B cell (primary cell): Measurements from ENCODE around the gene ADGRD2.
"Not testable (repeated sequence)": the region's sequence is repeated elsewhere in the genome, so short reads cannot be mapped to it uniquely, and the experiment has no call there.

Experiments used
- EZH2 ChIP-seq: IDR thresholded peaks from 2 replicates; pipeline ENCODE4 v1.6.1; 2012; ENCODE audit warnings: borderline replicate concordance, low read depth, mild to moderate bottlenecking, moderate library complexity, low read length; ENCODE audit not compliant: insufficient read depth, poor library complexity, severe bottlenecking
- TF ChIP-seq, protein P1 (sequence below): fragments of 200-600 bp; IDR thresholded peaks from one replicate; pipeline ENCODE4 v1.8.0; 2022; ENCODE audit warnings: antibody characterized with exemption, mild to moderate bottlenecking

DNA sequence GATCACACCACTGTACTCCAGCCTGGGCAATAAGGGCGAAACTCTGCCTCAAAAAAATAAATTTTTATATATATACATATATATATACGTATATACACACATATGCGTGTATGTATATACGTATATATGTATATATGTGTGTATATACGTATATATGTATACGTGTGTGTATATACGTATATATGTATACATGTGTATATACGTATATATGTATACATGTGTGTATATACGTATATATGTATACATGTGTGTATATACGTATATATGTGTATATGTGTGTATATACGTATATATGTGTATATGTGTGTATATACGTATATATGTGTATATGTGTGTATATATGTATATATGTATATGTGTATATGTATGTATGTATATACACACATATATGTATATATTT is 24.5 kb upstream of the ADGRD2 start:
- TF ChIP-seq, protein P1, sequence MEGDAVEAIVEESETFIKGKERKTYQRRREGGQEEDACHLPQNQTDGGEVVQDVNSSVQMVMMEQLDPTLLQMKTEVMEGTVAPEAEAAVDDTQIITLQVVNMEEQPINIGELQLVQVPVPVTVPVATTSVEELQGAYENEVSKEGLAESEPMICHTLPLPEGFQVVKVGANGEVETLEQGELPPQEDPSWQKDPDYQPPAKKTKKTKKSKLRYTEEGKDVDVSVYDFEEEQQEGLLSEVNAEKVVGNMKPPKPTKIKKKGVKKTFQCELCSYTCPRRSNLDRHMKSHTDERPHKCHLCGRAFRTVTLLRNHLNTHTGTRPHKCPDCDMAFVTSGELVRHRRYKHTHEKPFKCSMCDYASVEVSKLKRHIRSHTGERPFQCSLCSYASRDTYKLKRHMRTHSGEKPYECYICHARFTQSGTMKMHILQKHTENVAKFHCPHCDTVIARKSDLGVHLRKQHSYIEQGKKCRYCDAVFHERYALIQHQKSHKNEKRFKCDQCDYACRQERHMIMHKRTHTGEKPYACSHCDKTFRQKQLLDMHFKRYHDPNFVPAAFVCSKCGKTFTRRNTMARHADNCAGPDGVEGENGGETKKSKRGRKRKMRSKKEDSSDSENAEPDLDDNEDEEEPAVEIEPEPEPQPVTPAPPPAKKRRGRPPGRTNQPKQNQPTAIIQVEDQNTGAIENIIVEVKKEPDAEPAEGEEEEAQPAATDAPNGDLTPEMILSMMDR: not testable (repeated sequence)
- TF ChIP-seq EZH2: not testable (repeated sequence)
